Measurements from ENCODE around the gene NEURL4. TPM values are rescaled to one million over a fixed set of nuclear protein-coding genes. Genes with fewer than 3 reads are reported as not detected.

Gene NEURL4
- total and polyA plus RNA-seq, 2 experiments from 2014 or later = 6.3 to 42.3 TPM

DNA sequence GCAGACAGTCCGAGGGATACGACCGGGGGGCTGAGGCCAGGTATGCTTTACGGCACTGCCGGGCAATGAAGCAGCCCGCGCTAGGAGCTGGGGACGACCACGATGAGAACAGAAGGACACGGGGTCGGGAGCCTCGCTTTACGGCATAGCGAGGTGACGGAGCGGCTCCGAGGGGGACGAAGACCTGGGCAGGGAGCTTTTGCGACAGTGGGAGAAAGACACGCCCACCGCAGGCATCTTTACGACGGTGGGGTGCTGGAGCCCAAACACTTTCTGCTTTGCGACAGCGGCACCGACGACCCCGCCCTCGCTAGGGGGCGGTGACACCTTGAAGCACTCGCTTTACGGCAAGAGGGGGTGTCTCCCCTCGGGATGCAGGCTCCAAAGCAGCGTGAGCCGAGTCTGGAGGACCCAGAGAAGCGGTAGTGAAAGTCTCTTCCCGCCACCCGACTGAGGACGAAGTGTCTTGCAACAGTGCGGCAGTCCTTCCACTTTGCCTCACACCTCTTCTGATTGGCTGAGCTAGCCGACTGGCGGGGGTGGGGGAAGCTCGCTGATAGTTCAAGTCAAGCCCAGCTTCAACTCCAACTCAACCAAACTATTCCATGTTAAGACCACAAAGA, 350 bp upstream of the NEURL4 start (continued):
- no peak; the same call in 1 of the 2 replicates for TF ChIP-seq CREB1 (CRISPR knock-in tag; IDR thresholded peaks at IDR 0.05; ENCODE audit: low read depth)
- TF ChIP-seq, protein P1, sequence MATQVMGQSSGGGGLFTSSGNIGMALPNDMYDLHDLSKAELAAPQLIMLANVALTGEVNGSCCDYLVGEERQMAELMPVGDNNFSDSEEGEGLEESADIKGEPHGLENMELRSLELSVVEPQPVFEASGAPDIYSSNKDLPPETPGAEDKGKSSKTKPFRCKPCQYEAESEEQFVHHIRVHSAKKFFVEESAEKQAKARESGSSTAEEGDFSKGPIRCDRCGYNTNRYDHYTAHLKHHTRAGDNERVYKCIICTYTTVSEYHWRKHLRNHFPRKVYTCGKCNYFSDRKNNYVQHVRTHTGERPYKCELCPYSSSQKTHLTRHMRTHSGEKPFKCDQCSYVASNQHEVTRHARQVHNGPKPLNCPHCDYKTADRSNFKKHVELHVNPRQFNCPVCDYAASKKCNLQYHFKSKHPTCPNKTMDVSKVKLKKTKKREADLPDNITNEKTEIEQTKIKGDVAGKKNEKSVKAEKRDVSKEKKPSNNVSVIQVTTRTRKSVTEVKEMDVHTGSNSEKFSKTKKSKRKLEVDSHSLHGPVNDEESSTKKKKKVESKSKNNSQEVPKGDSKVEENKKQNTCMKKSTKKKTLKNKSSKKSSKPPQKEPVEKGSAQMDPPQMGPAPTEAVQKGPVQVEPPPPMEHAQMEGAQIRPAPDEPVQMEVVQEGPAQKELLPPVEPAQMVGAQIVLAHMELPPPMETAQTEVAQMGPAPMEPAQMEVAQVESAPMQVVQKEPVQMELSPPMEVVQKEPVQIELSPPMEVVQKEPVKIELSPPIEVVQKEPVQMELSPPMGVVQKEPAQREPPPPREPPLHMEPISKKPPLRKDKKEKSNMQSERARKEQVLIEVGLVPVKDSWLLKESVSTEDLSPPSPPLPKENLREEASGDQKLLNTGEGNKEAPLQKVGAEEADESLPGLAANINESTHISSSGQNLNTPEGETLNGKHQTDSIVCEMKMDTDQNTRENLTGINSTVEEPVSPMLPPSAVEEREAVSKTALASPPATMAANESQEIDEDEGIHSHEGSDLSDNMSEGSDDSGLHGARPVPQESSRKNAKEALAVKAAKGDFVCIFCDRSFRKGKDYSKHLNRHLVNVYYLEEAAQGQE (IDR thresholded peaks at IDR 0.05; ENCODE audit: unreplicated experiment) = no peak

DNA sequence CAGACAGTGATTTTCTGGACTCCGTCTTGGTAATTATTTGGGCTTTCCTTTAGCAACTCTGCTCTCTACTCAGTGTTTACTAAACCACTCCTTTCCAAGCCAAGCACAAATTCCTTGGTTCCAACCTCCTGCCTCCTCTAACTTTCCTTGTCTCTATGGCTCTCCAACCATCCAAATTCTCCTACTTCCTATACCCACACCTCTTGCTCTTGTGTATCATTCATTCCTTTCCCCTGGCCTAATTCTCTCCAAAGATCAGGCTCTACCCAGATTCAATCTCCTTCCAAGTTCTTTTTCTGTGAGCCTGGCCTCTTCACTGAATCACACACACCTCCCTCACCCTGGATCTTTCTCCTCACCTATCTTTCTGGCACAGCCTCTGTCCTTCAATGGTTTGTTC, 1.1 kb downstream of the NEURL4 start:
- Mint-ChIP-seq H3K27ac (peak overlapping the region; percentile 25; the same call in 1 of the 2 replicates), H3K9me3 (no peaks in the 10 kb centered on the region), H3K4me1 (peaks cover 22% of the 10 kb centered on the region), H3K4me3 (peak overlapping the region; percentile 99), H3K36me3 (ENCODE audit: low read depth) (peaks cover 31% of the 10 kb centered on the region), H3K27me3 (ENCODE audit: insufficient read depth, low read depth, poor library complexity) (peaks cover 7% of the 10 kb centered on the region)
- Histone ChIP-seq H3F3A (replicated peaks; ENCODE audit: low read depth) (peaks cover 30% of the 10 kb centered on the region), H3K4me3 (peak overlapping the region; percentile 70), H3K4me1 (ENCODE audit: insufficient read depth) (peaks cover 10% of the 10 kb centered on the region), H3K36me3 (ENCODE audit: insufficient read depth) (peaks cover 6% of the 10 kb centered on the region; the same call in 1 of the 2 replicates), H4K20me1 (replicated peaks; ENCODE audit: insufficient read depth) (no peaks in the 10 kb centered on the region), H3K79me2 (replicated peaks; ENCODE audit: insufficient read depth) (peaks cover 14% of the 10 kb centered on the region), H3K27me3 (ENCODE audit: insufficient read depth) (no peaks in the 10 kb centered on the region), H2AFZ (no peak overlapping the region), H3K4me2 (peak overlapping the region; percentile 99), H3K27ac (ENCODE audit: low read depth) (no peak overlapping the region), H3K9me2 (ENCODE audit: insufficient read depth) (no peaks in the 10 kb centered on the region)
- ATAC-seq = no peak
- no peak for DNase-seq (ENCODE audit: low spot score)
- TF ChIP-seq JUNB (IDR thresholded peaks at IDR 0.05; ENCODE audit: unreplicated experiment) (no peak), NANOG (IDR thresholded peaks at IDR 0.05; ENCODE audit: borderline replicate concordance) (no peak), ZNF331 (CRISPR knock-in tag; IDR thresholded peaks at IDR 0.05; ENCODE audit: low read depth) (no peak), POLR2AphosphoS5 (IDR thresholded peaks at IDR 0.05; ENCODE audit: low read depth) (no peak), ZNF114 (CRISPR knock-in tag; IDR thresholded peaks at IDR 0.05) (no peak), CREB1 (CRISPR knock-in tag; IDR thresholded peaks at IDR 0.05; ENCODE audit: low read depth) (no peak), EZH2phosphoT487 (IDR thresholded peaks at IDR 0.05; ENCODE audit: unreplicated experiment) (no peak), STAT1 (IDR thresholded peaks at IDR 0.05; ENCODE audit: unreplicated experiment) (no peak)
- TF ChIP-seq, protein P2, sequence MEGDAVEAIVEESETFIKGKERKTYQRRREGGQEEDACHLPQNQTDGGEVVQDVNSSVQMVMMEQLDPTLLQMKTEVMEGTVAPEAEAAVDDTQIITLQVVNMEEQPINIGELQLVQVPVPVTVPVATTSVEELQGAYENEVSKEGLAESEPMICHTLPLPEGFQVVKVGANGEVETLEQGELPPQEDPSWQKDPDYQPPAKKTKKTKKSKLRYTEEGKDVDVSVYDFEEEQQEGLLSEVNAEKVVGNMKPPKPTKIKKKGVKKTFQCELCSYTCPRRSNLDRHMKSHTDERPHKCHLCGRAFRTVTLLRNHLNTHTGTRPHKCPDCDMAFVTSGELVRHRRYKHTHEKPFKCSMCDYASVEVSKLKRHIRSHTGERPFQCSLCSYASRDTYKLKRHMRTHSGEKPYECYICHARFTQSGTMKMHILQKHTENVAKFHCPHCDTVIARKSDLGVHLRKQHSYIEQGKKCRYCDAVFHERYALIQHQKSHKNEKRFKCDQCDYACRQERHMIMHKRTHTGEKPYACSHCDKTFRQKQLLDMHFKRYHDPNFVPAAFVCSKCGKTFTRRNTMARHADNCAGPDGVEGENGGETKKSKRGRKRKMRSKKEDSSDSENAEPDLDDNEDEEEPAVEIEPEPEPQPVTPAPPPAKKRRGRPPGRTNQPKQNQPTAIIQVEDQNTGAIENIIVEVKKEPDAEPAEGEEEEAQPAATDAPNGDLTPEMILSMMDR (conservative IDR thresholded peaks at IDR 0.05; ENCODE audit: low read depth in 2 of 2) = no peak
- TF ChIP-seq, protein P3, sequence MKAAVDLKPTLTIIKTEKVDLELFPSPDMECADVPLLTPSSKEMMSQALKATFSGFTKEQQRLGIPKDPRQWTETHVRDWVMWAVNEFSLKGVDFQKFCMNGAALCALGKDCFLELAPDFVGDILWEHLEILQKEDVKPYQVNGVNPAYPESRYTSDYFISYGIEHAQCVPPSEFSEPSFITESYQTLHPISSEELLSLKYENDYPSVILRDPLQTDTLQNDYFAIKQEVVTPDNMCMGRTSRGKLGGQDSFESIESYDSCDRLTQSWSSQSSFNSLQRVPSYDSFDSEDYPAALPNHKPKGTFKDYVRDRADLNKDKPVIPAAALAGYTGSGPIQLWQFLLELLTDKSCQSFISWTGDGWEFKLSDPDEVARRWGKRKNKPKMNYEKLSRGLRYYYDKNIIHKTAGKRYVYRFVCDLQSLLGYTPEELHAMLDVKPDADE (IDR thresholded peaks at IDR 0.05) = no peak
- TF ChIP-seq, protein P4, sequence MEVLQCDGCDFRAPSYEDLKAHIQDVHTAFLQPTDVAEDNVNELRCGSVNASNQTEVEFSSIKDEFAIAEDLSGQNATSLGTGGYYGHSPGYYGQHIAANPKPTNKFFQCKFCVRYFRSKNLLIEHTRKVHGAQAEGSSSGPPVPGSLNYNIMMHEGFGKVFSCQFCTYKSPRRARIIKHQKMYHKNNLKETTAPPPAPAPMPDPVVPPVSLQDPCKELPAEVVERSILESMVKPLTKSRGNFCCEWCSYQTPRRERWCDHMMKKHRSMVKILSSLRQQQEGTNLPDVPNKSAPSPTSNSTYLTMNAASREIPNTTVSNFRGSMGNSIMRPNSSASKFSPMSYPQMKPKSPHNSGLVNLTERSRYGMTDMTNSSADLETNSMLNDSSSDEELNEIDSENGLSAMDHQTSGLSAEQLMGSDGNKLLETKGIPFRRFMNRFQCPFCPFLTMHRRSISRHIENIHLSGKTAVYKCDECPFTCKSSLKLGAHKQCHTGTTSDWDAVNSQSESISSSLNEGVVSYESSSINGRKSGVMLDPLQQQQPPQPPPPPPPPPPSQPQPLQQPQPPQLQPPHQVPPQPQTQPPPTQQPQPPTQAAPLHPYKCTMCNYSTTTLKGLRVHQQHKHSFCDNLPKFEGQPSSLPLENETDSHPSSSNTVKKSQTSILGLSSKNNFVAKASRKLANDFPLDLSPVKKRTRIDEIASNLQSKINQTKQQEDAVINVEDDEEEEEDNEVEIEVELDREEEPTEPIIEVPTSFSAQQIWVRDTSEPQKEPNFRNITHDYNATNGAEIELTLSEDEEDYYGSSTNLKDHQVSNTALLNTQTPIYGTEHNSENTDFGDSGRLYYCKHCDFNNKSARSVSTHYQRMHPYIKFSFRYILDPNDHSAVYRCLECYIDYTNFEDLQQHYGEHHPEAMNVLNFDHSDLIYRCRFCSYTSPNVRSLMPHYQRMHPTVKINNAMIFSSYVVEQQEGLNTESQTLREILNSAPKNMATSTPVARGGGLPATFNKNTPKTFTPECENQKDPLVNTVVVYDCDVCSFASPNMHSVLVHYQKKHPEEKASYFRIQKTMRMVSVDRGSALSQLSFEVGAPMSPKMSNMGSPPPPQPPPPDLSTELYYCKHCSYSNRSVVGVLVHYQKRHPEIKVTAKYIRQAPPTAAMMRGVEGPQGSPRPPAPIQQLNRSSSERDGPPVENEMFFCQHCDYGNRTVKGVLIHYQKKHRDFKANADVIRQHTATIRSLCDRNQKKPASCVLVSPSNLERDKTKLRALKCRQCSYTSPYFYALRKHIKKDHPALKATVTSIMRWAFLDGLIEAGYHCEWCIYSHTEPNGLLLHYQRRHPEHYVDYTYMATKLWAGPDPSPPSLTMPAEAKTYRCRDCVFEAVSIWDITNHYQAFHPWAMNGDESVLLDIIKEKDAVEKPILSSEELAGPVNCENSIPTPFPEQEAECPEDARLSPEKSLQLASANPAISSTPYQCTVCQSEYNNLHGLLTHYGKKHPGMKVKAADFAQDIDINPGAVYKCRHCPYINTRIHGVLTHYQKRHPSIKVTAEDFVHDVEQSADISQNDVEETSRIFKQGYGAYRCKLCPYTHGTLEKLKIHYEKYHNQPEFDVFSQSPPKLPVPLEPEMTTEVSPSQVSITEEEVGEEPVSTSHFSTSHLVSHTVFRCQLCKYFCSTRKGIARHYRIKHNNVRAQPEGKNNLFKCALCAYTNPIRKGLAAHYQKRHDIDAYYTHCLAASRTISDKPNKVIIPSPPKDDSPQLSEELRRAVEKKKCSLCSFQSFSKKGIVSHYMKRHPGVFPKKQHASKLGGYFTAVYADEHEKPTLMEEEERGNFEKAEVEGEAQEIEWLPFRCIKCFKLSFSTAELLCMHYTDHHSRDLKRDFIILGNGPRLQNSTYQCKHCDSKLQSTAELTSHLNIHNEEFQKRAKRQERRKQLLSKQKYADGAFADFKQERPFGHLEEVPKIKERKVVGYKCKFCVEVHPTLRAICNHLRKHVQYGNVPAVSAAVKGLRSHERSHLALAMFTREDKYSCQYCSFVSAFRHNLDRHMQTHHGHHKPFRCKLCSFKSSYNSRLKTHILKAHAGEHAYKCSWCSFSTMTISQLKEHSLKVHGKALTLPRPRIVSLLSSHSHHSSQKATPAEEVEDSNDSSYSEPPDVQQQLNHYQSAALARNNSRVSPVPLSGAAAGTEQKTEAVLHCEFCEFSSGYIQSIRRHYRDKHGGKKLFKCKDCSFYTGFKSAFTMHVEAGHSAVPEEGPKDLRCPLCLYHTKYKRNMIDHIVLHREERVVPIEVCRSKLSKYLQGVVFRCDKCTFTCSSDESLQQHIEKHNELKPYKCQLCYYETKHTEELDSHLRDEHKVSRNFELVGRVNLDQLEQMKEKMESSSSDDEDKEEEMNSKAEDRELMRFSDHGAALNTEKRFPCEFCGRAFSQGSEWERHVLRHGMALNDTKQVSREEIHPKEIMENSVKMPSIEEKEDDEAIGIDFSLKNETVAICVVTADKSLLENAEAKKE (CRISPR knock-in tag; IDR thresholded peaks at IDR 0.05) = no peak

Measured in GM23338 (cell line).